ENCODE results near the gene LTBP3.

DNA sequence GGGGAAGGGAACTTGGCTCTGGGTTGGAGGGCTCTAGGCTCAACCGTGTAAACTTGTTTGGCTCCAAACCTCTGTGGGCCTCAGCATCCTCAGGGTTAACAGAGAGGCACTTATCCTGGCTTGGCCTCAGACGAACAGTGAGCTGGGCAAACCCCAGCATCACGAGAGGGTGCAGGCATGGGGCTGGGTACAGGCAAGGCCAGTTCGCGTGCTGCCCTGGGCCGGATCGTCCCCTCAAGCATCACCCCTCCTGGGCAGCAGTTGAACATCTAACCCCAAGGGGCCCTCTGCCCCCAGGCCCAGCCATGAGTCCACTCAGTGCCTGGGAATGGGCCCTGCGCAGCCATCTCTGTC is 19.6 kb upstream of the LTBP3 start:
- TF ChIP-seq POLR2AphosphoS5 (IDR thresholded peaks at IDR 0.05; ENCODE audit: borderline replicate concordance, low read depth, low read length) (no peak), EZH2 (IDR thresholded peaks at IDR 0.05) (no peak)

Measured in SK-N-MC (cell line).